Omental fat pad (tissue), 4 donors: ENCODE data around the gene FOXD3. TPM values are rescaled to one million over a fixed set of nuclear protein-coding genes. Genes with fewer than 3 reads are reported as not detected.
A peak's percentile ranks its signal among the peaks of the same experiment; 100 is the strongest.

Experiments
- ATAC-seq: fragments of 150-250 bp; one replicate; pipeline ENCODE4 v1.9.1; 2016; ENCODE audit warnings: mild to moderate bottlenecking, moderate library complexity; ENCODE audit not compliant: low FRiP score
- DNase-seq: peaks from one replicate; pipeline ENCODE4 v3.0.0-alpha.2; 2019; ENCODE audit warnings: low spot score
- CTCF ChIP-seq, 3 donors: fragments of 450-650 bp; IDR thresholded peaks; one replicate each; pipeline ENCODE4 v1.5.1; 2016 to 2017; ENCODE audit warnings: antibody characterized with exemption in 3 of 3, mild to moderate bottlenecking in 3 of 3, moderate library complexity in 2 of 3
- total RNA-seq, 4 donors: library from RNA; depleted of rRNA; stranded (reverse); fragments of >200 nt; gene quantifications; one replicate each; pipeline ENCODE4 v1.1.0, GENCODE V29; 2016

Gene FOXD3
- total RNA-seq, 4 donors from 2014 or later: 0.63 TPM; not detected in 3

GRCh38 chr1:63316984-63317816 lies 5.2 kb upstream of the FOXD3 start:
- TF ChIP-seq CTCF (IDR thresholded peaks at IDR 0.05): no peak
- no peak for DNase-seq
- ATAC-seq: peak; percentile 65

- TF ChIP-seq CTCF (IDR thresholded peaks at IDR 0.05): no peak
- DNase-seq (no peak), ATAC-seq (no peak)
These were observed 4.6 kb upstream of the FOXD3 start for GRCh38 chr1:63317817-63318152.

- no peak for TF ChIP-seq CTCF (IDR thresholded peaks at IDR 0.05)
- ATAC-seq: no peak
These were observed 4.0 kb upstream of the FOXD3 start for GRCh38 chr1:63318201-63318979.

GRCh38 chr1:63319046-63320021 lies 3.0 kb upstream of the FOXD3 start:
- no peak for TF ChIP-seq CTCF (IDR thresholded peaks at IDR 0.05)
- no peak for DNase-seq
- no peak for ATAC-seq

More at GRCh38 chr1:63318201-63318979, 4.0 kb upstream of the FOXD3 start:
- DNase-seq: no peak

GRCh38 chr1:63320022-63320721 lies 2.2 kb upstream of the FOXD3 start:
- ATAC-seq (no peak), DNase-seq (no peak)
- no peak for TF ChIP-seq CTCF (IDR thresholded peaks at IDR 0.05)
